CD4-positive, alpha-beta T cell treated with Interleukin-6 for 4 hours (primary cell): Measurements from ENCODE around the gene ATF5.
"Not testable (repeated sequence)": the region's sequence is repeated elsewhere in the genome, so short reads cannot be mapped to it uniquely, and the experiment has no call there.

Experiments
- DNase-seq: peaks from one replicate; pipeline ENCODE4 v3.0.0-alpha.2; 2020; ENCODE audit warnings: mixed read lengths

Gene ATF5

GRCh38 chr19:49924004-49924880, 4.8 kb upstream of the ATF5 start:
- DNase-seq = no peak

- DNase-seq = not testable (repeated sequence)
Observed at GRCh38 chr19:49924881-49925210, 4.2 kb upstream of the ATF5 start.

- DNase-seq = no peak
Observed at GRCh38 chr19:49925486-49925885, 3.5 kb upstream of the ATF5 start.

DNA sequence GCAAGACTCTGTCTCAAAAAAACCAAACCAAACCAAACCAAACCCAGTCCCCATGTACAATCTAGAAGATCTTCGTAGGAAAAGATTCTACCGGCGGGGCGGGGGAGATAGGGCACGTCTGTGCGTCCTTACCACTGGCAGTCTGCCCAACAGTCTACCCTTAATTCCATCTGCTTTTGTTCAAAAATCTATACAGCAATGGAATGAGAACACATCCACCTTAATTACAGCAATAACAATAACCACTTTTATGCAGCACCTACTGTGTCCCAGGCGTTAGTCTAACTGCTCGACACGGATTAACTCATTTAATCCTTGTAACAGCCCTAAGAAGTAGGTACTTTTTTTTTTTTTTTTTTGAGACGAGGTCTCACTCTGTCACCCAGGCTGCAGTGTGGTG, 2.5 kb upstream of the ATF5 start:
- no peak for DNase-seq

DNA sequence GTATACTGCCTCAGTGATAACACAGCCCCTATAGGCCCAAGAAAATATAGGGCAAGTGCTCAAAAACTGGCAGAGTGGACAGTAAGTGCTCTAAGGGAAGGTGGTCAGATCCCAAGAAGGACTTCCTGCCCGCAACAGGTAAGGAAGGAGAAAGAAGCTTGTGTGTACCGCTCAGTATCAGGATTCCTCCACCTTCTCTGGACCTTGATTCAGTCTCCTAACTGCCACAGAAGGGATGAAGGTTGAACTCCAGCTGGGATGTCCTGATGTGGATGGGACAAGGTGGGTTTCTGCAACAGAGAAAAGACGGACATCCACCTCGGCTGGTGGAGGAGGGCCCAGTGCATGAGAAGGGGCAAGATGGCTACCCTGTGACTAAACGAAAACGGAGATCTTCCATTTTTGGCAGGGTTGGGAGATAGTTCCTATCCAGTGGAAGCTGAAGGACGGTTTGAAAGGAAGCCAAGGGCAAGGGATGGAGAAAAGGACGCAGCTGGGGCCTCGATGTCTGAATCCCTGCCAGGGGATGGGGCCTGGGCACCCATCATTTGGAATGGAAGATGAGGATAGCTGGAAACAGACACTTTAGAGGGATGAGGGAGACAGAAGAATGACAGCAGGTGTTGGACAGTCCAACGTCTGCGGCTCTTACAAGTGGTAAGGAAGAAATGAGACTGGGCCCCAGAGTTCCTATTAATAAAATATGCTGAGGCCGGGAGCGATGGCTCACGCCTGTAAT, 1.3 kb upstream of the ATF5 start:
- DNase-seq = no peak

DNA sequence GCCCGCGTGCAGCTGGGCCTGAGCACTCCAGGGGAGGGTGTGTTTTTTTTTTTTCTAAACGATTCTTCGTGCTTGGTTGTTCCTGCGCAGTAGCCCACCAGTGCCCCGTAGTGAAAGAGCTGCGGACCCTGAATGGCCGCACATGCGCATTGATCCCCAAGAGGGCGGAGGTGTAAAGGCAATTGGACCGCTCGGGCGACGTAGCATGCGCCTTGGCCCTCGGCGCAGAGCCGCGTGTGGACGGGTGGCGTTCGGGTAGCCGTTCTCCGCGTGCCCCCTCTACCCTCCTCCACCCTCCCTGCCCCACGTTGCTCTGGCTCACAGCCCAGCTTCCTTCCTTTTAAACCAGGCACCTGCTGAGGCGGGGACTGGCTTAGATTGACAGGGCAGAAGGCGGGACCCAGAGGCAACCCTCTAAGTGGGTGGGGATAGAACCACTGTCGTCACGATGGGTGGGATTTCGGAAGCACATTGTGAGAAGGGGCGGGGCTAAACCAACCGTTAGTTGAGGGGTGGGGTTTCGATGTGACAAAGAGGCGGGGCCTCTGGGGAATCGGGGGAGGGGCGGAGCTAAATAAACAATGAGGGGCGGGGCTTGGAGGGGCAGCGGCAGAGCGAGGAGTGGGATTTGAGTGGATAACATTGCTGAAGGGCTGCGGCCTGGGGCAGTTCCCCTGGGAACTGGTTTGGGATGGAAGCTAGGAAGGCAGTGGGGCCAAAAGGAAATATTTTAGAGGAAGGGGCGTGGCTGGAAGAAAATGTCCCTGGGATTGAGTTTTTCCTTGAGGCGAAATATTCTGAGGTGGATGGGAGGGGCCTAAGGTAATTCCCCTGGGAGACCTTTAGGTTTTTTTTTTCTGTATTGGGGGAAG, 842 bp downstream of the ATF5 start:
- DNase-seq = peak; percentile 92

- no peak for DNase-seq
Observed at GRCh38 chr19:49930483-49931011, 1.5 kb downstream of the ATF5 start.

GRCh38 chr19:49931293-49932040, 2.5 kb downstream of the ATF5 start:
- no peak for DNase-seq

GRCh38 chr19:49932041-49932451, 3.0 kb downstream of the ATF5 start:
- DNase-seq = no peak

DNA sequence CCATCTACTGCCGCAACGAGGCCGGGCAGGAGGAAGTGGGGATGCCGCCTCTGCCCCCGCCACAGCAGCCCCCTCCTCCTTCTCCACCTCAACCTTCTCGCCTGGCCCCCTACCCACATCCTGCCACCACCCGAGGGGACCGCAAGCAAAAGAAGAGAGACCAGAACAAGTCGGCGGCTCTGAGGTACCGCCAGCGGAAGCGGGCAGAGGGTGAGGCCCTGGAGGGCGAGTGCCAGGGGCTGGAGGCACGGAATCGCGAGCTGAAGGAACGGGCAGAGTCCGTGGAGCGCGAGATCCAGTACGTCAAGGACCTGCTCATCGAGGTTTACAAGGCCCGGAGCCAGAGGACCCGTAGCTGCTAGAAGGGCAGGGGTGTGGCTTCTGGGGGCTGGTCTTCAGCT, 3.7 kb downstream of the ATF5 start:
- DNase-seq = peak; percentile 63

GRCh38 chr19:49933643-49934042, 4.6 kb downstream of the ATF5 start:
- DNase-seq = no peak

DNA sequence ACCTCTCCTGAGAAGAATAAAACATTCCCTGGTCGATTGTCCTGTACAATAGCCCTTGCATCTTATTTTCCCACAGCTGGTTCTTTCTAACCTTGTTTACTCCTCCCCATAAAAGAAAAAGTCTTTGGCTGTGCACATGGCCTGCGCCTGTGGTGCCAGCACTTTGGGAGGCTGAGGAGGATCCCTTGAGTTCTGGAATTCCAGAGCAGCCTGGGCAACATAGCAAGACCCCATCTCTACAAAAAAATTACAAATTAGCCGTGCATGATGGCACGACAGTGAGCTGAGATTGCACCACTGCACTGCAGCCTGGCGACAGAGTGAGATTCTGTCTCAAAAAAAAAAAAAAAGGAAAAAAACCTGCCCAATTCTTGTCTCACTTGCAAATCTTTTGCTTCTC, 7.5 kb downstream of the ATF5 start:
- no peak for DNase-seq

- peak; percentile 83 for DNase-seq
Observed at GRCh38 chr19:49937750-49938381, 8.9 kb downstream of the ATF5 start.

GRCh38 chr19:49938662-49939061, 9.7 kb downstream of the ATF5 start:
- no peak for DNase-seq

DNA sequence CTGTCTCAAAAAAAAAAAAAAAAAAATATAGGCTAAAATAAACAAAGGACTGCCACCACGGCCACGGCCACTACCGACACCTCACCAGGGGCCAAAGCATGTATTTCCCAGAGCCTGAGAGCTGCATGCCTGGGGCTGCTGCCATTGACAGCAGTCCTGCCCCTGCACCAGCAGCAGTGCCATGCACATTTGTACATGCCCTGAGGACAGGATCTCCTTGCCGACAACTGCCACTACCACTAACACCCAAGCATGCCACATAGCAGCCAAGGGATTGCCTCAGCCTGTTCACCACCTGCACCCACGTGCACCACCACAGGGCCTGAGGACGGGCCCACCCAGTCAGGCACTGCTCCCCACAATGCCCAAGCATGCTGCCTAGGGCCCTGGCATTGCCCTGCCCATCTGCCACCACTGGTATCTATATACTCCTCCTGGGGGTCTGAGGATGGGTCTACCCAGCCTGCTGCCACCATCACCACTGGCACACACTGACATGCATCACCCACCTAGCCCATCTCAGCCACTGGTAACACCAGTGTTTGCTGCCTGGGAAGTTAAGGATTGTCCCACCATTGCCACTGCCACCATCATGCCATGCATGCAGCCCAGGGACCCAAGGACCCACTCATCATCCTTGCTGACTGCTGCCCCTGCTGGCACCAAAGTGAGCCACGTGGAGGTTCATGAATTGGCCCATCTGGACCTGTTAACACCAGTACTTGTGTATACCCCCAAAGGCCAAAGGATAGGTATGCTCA, 10.9 kb downstream of the ATF5 start:
- DNase-seq = no peak

GRCh38 chr19:49940482-49940791, 11.4 kb downstream of the ATF5 start:
- DNase-seq = no peak

DNA sequence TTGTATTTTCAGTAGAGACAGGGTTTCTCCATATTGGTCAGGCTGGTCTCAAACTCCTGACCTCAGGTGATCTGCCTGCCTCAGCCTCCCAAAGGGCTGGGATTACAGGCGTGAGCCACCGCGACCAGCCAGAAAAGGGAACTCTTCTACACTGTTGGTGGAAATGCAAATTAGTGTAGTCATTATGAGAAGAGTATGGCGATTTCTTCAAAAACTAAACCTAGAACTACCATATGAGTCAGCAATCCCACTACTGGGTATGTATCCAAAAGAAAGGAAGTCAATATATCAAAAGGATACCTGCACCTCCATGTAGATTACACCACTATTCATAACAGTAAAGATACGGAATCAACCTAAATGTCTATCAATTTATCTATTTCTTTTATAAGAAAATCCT, 15.6 kb downstream of the ATF5 start:
- not testable (repeated sequence) for DNase-seq

- DNase-seq = no peak
Observed at GRCh38 chr19:49946415-49946814, 17.4 kb downstream of the ATF5 start.

DNA sequence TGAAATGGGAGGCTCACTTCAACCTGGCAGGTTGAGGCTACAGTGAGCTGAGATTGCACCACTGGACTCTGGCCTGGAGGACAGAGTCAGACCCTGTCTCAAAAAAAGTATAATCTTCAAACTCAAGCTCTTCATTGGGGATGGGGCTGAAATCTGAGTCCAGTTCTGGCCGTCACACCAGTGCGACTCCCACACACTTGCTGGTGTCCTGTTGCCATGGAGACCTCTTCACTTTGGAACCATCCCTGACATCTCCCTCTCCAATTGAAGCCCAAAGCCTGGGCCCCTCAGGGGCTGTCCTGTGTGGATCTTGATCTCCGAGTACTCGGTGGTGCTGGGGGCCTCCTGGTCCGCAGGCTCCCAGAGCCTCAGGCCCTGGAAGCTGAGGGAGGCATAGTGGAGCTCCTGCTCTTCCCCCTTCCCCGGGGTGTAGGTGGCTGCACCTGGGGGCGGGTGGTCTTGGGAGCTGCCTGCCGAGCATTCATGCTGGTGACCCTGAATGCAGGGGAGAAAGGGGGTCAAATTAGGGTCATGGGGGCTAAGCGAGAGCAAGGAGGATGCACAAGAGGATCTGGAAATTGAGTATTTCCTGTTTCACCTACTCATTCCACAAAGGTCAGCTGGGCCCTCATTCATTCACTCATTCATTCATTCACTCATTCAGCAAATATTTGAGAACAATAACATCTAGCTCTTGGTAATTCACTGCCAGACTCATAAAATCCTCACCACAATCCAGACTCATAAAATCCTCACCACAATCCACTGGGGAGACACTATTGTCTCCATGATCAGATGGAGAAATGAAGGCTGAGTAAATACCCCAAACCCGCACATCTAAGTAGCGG, 21.0 kb downstream of the ATF5 start:
- no peak for DNase-seq

DNA sequence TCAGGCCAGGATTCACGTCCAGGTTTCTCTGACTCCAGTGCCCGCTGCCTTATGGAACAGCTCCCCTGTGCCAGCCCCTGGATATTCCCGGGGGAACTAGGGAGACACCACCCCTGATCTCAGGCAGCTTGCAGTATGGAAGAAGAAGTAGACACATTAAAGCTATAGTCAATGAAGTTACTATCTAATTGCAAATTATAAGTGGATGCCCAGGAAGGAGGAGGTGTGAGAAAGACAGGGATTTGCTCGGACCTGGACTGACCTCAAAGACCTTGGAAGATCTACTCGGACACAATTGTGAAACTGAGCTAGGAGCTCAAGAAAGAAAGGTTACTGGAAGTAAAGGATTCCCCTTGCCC, 21.6 kb downstream of the ATF5 start:
- DNase-seq = no peak
